HepG2 (cell line): ENCODE measurements around the gene VGLL4. TPM values are rescaled to one million over a fixed set of nuclear protein-coding genes. Genes with fewer than 3 reads are reported as not detected.

Experiments used
- ATAC-seq: fragments of 200-7000 bp; cut with Tn5 transposase; 3 replicates; pipeline ENCODE4 v1.9.1; 2020; ENCODE audit warnings: mild to moderate bottlenecking, moderate library complexity
- BruUV-seq: library from RNA; stranded (reverse); fragments of 400-500 nt; replicated peaks from 2 replicates; lab custom pipeline; 2021; lab: Mats Ljungman, UMichigan
- CTCF ChIA-PET: fragments of 300-600 bp; formaldehyde crosslinking; extraction: SDS; loops from one replicate; lab custom pipeline; 2021; ENCODE audit warnings: low total read pairs, inconsistent platforms, low intra/inter-chr PET ratio; lab: Yijun Ruan, JAX
- POLR2A ChIA-PET: fragments of 350-600 bp; sonication (Branson Sonifier 250); formaldehyde crosslinking; loops from one replicate; lab custom pipeline; 2020; ENCODE audit warnings: antibody characterized with exemption, inconsistent platforms; lab: Yijun Ruan, JAX
- DNase-seq: peaks from one replicate; pipeline ENCODE4 v3.0.0-alpha.2; 2015; ENCODE audit warnings: low spot score
- FAIRE-seq: peaks from 3 replicates; lab custom pipeline; 2011; peaks lifted over from hg19 to GRCh38; lab: Jason Lieb, UNC
- H2AFZ ChIP-seq: one replicate; pipeline ENCODE4 v1.6.1; 2011; ENCODE audit warnings: low read length, inconsistent platforms
- H3K27ac ChIP-seq: fragments of 300-600 bp; 3 replicates; pipeline ENCODE4 v1.8.0; 2011; ENCODE audit warnings: mixed run types, mild to moderate bottlenecking, mixed read lengths, low read length, inconsistent platforms; ENCODE audit not compliant: insufficient read depth; ENCODE audit errors: extremely low read length
- H3K27me3 ChIP-seq, 2 experiments: fragments of 200-600 bp in 1 of 2; 2 replicates in 1 of 2; 3 replicates in 1 of 2; pipeline versions ENCODE4 v1.6.0 to v1.8.0; 2011; ENCODE audit warnings: low read length in 2 of 2, mild to moderate bottlenecking in 2 of 2, moderate library complexity in 2 of 2, inconsistent platforms in 1 of 2; ENCODE audit not compliant: insufficient read depth in 2 of 2, control insufficient read depth in 1 of 2
- H3K36me3 ChIP-seq, 2 experiments: fragments of 200-600 bp in 1 of 2; replicated peaks in 1 of 2; 2 replicates in 1 of 2; 3 replicates in 1 of 2; pipeline versions ENCODE4 v1.5.1 to v1.8.0; 2011; ENCODE audit warnings: low read length in 2 of 2, inconsistent platforms in 1 of 2; ENCODE audit not compliant: insufficient read depth in 2 of 2, control insufficient read depth in 1 of 2
- H3K4me1 ChIP-seq: 2 replicates; pipeline ENCODE4 v1.5.1; 2012; ENCODE audit warnings: low read length, inconsistent platforms; ENCODE audit not compliant: insufficient read depth
- H3K4me2 ChIP-seq: 2 replicates; pipeline ENCODE4 v1.6.0; 2011; ENCODE audit warnings: low read depth, low read length, inconsistent platforms
- H3K4me3 ChIP-seq, 3 experiments: fragments of 200-600 bp in 1 of 3; sonication (generic), shearing (Covaris generic) in 1 of 3; replicated peaks in 1 of 3; 2 replicates each; pipeline ENCODE4 v1.5.1; 2011 to 2016; ENCODE audit warnings: low read length in 3 of 3, inconsistent platforms in 2 of 3, low read depth in 2 of 3, mild to moderate bottlenecking in 2 of 3, control low read depth in 1 of 3, mixed read lengths in 1 of 3; ENCODE audit not compliant: insufficient read depth in 1 of 3
- H3K79me2 ChIP-seq: one replicate; pipeline ENCODE4 v1.6.1; 2011; ENCODE audit warnings: low read length, inconsistent platforms; ENCODE audit not compliant: insufficient read depth
- H3K9ac ChIP-seq: 2 replicates; pipeline ENCODE4 v1.6.0; 2011; ENCODE audit warnings: mild to moderate bottlenecking, low read depth, low read length, inconsistent platforms; ENCODE audit not compliant: insufficient read depth
- H3K9me3 ChIP-seq: 2 replicates; pipeline ENCODE4 v1.5.1; 2012; ENCODE audit warnings: mild to moderate bottlenecking, low read length
- H4K20me1 ChIP-seq: 2 replicates; pipeline ENCODE4 v1.6.0; 2011; ENCODE audit warnings: inconsistent platforms, mild to moderate bottlenecking, low read length, moderate library complexity; ENCODE audit not compliant: insufficient read depth
- FOXO1 ChIP-seq: sonication (generic); formaldehyde crosslinking; IDR thresholded peaks from 2 replicates; pipeline ENCODE4 v1.4.0; 2020; ENCODE audit warnings: missing genetic modification reagents
- SKI ChIP-seq: fragments of 450-650 bp; IDR thresholded peaks from one replicate; pipeline ENCODE4 v1.6.1; 2018; ENCODE audit warnings: mild to moderate bottlenecking; ENCODE audit not compliant: partially characterized antibody
- ZNF737 ChIP-seq: sonication (generic); formaldehyde crosslinking; IDR thresholded peaks from 2 replicates; pipeline ENCODE4 v1.5.0; 2020; ENCODE audit warnings: missing genetic modification reagents, mild to moderate bottlenecking, borderline replicate concordance
- WGBS: methylation state at CpG from one replicate; pipeline ENCODE4 v1.1.6; 2017; ENCODE audit warnings: low lambda C conversion rate; 5-methylcytosine and 5-hydroxymethylcytosine counted together
- in situ Hi-C: cut with HindIII; loops from 2 replicates; pipeline ENCODE4 v1.10.0; 2017; ENCODE audit warnings: low pct_unique_long_range_greater_than_20kb; ENCODE audit not compliant: extremely low pct_ligation_motif_present
- intact Hi-C: fragments of 100-400 bp; cut with micrococcal nuclease; formaldehyde crosslinking; loops from one replicate; pipeline ENCODE4 v1.10.0; 2022; ENCODE audit not compliant: unreplicated experiment
- polyA plus RNA-seq, 8 experiments: library from polyadenylated mRNA; depleted of rRNA in 3 of 8; stranded (reverse) in 7 of 8; unstranded in 1 of 8; fragments of >200 nt; fragmentation: Illumina TruSeq in 4 of 8; extraction: Trizol in 4 of 8; gene quantifications; 2 replicates each; pipeline versions ENCODE4 v1.2.1 to v1.2.3, GENCODE V29; 2011 to 2016; ENCODE audit warnings: low read depth in 4 of 8, missing spikeins in 1 of 8, mixed read lengths in 1 of 8; ENCODE audit not compliant: insufficient read depth in 1 of 8
- total RNA-seq, 5 experiments: library from RNA; depleted of rRNA; stranded (reverse); fragments of >200 nt; fragmentation: Illumina TruSeq; extraction: Trizol; gene quantifications; 2 replicates each; pipeline ENCODE4 v1.2.3, GENCODE V29; 2016; ENCODE audit warnings: low read depth in 1 of 5
- TF ChIP-seq, protein P1 (sequence below), 2 experiments: IDR thresholded peaks; 2 replicates each; pipeline ENCODE4 v1.6.1; 2011 to 2012; ENCODE audit warnings: low read length in 2 of 2, borderline replicate concordance in 1 of 2, low read depth in 1 of 2, mild to moderate bottlenecking in 1 of 2, moderate library complexity in 1 of 2

Gene VGLL4
- total and polyA plus RNA-seq, 2 of the 13 experiments (the other 11 are each of a cell fraction or from before 2014, with no cell fraction given), result 23.2 to 39.0 TPM

DNA sequence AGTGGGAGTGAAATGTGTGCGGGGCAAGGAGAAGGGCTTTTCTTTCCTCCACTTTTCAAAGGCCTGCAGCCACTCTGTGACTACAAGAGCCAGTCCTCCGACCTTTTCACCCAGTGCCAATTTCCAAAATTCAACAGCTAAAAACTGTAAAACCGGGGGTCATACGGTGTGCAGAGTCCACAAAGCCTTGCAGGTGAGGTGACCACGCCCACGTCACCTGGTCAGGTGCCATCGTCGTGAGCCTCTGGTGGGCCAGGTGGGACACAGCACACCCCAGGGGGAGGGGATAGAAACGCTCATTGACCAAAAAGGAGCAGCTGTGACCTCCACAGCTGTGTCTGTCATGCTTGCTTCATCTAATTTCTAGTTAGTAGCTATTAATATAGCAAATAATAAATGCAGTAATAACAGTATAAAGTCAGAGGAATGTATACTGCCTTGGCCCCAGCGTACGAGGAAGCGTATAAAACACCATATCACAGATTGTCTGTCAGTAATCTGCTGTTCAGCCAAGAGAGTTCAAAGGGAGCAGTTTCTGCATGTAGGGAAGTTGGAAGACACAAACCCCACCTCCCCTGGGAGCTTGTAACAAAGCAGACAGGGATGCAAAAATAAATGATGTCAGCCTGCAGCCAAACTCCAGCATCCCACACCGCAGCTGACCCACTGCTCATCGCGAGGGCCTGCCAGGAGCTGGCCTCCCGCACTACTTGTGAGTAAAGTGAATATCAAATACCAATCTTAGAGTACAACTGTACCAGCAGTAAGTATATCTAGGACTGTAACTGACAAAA is 86.7 kb downstream of the VGLL4 start:
- Histone ChIP-seq H3K9me3 (no peaks in the 10 kb centered on the region), H3K4me1 (peaks cover 25% of the 10 kb centered on the region), H2AFZ (no peak overlapping the region), H3K4me3 (no peak overlapping the region), H3K27me3 (no peaks in the 10 kb centered on the region; a peak in 1 of 5 replicates), H3K79me2 (peaks cover 3% of the 10 kb centered on the region), H3K9ac (no peak overlapping the region), H3K4me2 (no peak overlapping the region), H3K36me3 (peaks cover 36 to 72% of the 10 kb centered on the region in 2 experiments), H3K27ac (no peak overlapping the region), H4K20me1 (peaks cover 5% of the 10 kb centered on the region; the same call in 1 of the 2 replicates)
- in situ Hi-C loops (no loop called here), intact Hi-C loops (no loop called here)
- ATAC-seq, result no peak
- ChIA-PET POLR2A (no interaction called here), CTCF (no interaction called here)
- TF ChIP-seq ZNF737 (CRISPR knock-in tag), result no peak
- no peak for TF ChIP-seq FOXO1 (CRISPR knock-in tag)
- TF ChIP-seq, protein P1, sequence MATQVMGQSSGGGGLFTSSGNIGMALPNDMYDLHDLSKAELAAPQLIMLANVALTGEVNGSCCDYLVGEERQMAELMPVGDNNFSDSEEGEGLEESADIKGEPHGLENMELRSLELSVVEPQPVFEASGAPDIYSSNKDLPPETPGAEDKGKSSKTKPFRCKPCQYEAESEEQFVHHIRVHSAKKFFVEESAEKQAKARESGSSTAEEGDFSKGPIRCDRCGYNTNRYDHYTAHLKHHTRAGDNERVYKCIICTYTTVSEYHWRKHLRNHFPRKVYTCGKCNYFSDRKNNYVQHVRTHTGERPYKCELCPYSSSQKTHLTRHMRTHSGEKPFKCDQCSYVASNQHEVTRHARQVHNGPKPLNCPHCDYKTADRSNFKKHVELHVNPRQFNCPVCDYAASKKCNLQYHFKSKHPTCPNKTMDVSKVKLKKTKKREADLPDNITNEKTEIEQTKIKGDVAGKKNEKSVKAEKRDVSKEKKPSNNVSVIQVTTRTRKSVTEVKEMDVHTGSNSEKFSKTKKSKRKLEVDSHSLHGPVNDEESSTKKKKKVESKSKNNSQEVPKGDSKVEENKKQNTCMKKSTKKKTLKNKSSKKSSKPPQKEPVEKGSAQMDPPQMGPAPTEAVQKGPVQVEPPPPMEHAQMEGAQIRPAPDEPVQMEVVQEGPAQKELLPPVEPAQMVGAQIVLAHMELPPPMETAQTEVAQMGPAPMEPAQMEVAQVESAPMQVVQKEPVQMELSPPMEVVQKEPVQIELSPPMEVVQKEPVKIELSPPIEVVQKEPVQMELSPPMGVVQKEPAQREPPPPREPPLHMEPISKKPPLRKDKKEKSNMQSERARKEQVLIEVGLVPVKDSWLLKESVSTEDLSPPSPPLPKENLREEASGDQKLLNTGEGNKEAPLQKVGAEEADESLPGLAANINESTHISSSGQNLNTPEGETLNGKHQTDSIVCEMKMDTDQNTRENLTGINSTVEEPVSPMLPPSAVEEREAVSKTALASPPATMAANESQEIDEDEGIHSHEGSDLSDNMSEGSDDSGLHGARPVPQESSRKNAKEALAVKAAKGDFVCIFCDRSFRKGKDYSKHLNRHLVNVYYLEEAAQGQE (IDR thresholded peaks at IDR 0.05; ENCODE audit: borderline replicate concordance in 1 of 2, low read depth in 1 of 2, low read length in 2 of 2), result no peak
- no peak for TF ChIP-seq SKI
- BruUV-seq, result no TSS peak
- DNase-seq, result no peak
- FAIRE-seq, result no peak
- 96% methylated on average over 16 of the region's 16 CpGs for WGBS
